Activated CD4-positive, alpha-beta T cell treated with anti-CD3 and anti-CD28 coated beads for 24 hours (primary cell): Measurements from ENCODE around the gene TSC22D2.
"Not testable (repeated sequence)": the region's sequence is repeated elsewhere in the genome, so short reads cannot be mapped to it uniquely, and the experiment has no call there.

Experiments used
- DNase-seq, 2 donors: peaks; one replicate each; pipeline ENCODE4 v3.0.0-alpha.2; 2020; ENCODE audit warnings: low read depth in 2 of 2

TSC22D2 gene

GRCh38 chr3:150447631-150448465 is 39.8 kb downstream of the TSC22D2 start:
- no peak for DNase-seq

DNA sequence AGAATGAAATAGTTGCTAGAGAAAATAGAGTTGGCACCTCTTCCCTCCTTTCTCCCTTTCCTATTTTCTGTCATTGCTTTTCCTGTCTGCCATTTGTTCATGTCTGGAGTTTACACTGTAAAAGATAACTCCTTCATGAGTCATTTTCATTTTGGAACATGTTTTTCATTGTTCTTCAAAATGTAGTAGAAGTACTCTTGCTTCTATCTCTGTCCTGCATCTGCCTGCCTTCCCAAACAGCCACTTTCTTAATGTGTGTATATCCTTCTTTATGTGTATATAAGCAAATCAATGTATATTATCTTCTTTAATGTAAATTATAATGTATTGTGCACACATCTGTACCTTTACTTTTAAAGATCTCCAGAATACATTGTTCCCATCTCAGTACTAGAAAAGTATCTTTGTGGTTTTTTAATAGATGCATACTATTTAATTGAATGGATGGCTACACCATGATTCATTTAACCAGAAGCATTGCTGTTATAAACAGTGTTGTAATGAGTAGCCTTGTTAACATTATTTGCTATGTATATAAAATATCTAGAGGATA is 41.1 kb downstream of the TSC22D2 start:
- DNase-seq, result no peak

GRCh38 chr3:150450916-150451315 is 42.8 kb downstream of the TSC22D2 start:
- DNase-seq, result no peak

DNA sequence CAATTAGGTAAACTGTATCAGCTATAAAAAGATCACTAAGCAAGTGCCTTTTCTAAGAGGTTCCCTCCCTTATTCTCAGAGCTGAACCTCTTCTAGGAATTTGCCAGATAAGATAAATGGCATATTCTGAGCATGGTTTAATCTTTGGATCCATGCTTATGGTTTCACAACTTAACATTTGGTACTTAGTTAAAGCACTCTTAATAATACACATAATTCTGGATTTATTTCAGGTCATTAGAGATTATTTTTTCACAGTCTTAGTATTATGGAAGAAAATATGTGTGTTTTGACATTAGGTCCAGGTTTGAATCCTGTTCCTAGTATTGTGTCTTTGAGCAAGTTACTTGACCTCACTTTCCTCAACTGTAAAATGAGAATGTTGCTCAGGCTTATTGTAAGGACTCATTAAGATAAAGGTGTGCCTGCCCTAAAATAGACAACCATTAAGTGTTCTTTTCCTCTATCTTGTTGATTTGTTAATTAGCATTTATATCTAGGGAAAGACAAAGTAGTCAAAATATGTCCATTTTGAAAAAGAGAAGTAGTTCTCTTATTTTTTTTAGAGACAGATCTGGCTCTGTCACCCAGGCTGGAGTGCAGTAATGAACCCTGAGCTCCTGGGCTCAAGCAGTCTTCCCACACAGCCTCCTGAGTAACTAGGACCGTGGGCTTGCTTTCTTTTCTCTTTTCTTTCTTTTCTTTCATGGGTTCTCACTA is 43.4 kb downstream of the TSC22D2 start:
- no peak for DNase-seq

GRCh38 chr3:150453353-150453752 is 45.3 kb downstream of the TSC22D2 start:
- DNase-seq, result no peak

DNA sequence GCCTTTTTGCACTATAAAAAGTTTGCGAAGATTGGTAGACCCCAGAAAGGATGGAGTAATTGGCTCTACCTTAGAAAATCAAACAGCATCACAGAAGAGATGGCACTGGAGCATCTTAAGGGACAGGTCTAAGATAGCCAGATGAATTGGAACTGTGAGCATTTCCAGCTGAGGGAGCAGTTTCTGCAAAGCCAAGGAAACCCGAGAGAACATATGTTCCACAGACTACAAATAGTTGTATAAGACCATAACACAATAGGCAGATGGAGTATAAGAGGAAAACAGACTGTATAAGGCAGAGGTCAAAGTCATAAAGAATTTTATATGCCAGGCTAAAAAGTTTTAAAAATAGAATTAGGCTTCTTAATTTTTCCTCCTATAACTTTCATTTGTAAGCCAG is 46.0 kb downstream of the TSC22D2 start:
- no peak for DNase-seq

DNA sequence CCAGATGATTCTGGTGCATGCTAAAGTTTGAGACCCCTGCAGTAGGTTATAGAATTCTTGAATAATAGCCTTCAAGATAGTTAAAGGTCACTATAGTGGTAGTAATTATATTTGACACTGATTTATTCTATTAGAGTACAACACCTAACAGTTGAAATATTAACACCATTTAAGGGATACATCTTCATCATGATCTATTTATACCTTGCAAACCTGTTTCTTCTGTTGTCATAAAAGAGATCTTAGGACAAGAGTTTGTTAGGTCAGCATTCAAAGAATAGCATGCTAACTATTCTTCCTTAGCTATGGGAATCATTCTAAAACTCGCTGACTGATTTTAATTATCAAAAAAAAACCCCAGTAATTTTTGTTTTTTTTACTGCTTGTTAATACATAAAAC is 46.5 kb downstream of the TSC22D2 start:
- DNase-seq, result no peak

DNA sequence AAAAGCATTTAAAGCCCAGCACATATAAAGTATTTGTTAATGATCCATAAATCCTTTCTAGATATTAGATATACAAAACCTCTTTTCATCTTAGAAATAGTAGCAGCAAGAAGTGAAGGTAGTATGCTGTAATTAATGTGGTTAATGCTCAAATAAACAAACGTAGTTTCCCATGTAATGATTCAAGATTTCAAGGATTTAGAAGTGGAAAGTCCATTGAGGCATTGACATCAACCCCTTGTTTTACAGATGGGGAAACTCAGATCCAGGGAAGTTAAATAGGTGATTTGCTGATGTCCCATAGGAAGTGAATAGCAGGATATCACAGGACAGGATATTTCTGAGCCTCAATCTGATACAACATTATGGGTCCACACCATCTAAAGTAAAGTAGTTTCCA is 47.2 kb downstream of the TSC22D2 start:
- no peak for DNase-seq

DNA sequence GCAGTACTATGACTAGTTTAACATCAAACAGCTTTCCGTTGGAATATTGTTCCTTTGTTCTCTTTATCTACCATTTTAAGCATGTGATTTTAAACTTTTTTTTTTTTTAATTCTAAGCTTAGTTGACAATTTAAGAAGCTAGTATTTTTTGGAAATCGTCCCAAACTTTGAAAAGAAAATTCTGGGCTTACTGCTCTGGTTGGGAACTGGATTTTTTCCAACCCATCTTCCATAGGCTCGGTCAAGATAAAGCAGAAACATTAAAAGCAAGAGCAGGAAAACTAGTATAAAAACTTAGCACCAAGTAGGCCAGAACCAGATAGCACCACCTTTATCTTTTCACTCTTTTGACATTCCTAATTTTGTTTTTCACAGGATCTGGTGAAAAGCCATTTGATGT is 49.9 kb downstream of the TSC22D2 start:
- no peak for DNase-seq

GRCh38 chr3:150460484-150460883 is 52.4 kb downstream of the TSC22D2 start:
- no peak for DNase-seq

DNA sequence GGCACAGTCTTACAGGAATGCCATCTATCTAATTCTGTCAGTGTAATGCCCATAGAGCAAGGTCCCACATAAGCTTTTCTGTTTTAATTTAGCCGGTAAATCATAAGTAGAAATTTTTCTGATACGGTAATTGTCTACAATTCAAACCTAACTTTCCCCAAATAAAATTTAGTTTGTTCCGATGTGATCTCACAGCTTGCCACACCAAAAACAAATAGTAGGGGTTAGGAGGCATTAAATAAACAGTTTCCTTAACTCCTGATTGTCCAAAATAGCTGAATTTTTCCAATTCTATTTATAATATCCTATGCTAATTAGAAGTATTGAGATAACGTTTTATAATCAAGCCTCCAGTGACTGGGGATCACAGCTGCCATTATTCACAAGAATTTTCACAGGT is 53.3 kb downstream of the TSC22D2 start:
- no peak for DNase-seq

DNA sequence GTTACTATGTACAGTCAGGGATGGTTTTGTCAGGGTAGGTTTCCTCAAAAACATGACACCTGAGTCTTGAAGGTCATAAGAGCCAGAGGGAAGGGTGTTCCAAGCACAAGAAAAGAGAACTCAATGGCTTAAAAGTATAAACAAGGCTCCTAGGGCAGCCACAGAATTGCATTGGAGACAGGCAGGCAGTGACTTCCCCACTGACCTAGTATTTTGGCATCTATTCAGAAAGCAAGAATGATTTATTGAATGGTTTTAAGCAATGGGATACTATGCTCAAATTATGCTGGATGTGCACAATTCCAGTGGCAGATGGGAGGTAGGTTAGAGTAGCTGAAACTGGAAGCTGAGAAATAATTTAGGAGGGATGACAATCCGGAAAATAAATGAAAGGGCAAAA is 54.0 kb downstream of the TSC22D2 start:
- DNase-seq, result no peak

- no peak for DNase-seq
Observed at GRCh38 chr3:150464684-150465083, 56.6 kb downstream of the TSC22D2 start.

DNA sequence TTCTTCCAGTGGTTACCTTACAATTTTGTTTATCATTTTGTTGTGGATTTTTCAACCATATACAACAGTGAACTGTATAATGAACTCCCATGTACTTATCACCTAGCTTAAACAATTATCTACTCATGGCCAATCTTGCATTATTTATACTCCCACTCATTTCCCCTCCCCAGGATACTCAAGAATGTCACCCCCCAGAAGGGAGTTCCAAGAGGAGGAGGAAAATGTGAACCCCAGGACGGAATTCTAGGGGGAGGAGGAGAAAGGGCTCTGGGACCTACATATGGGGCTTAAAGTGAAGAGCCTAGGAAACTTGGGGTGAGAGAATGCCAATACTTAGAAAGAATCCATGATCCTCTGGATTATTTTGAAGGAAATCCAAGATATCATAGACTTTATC is 59.3 kb downstream of the TSC22D2 start:
- DNase-seq, result no peak

DNA sequence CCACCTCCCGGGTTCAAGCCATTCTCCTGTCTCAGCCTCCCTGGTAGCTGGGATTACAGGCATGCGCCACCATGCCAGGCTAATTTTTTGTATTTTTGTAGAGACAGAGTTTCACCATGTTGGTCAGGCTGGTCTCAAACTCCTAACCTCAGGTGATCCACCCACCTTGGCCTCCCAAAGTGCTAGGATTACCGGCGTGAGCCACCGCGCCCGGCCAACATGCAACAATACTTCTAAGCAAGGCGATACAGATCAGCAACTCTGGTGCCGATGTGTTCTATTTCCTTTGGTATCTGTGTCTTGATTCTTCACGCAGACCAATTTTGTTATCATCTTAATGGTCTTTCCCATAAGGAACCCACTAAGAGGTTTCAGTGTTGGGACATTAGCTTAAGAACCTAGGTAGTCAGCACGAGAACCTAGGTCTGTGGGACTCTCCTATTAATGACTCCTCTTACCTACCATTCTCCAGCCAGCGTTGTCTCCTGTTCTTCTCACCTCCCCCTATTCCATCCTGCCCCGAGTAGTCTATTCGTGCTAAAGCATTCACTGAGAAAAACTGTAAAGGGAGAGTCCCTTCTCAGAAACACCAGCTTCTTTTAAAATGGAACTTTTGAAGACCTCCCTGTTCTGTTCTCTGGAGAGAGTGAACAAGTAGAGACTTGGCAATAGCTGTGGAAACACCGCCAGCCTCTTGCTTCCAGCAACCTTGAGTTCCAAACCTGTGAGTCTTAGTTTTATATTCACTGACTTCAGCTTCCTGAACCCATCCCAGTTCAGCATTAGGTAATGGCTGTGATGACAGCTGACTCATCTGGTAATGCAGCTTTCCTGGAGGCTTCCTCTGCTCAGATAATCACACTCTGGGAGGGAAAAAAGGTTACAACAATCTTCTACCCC is 61.2 kb downstream of the TSC22D2 start:
- DNase-seq, result no peak

- no peak for DNase-seq
Observed at GRCh38 chr3:150469931-150470740, 62.0 kb downstream of the TSC22D2 start.

DNA sequence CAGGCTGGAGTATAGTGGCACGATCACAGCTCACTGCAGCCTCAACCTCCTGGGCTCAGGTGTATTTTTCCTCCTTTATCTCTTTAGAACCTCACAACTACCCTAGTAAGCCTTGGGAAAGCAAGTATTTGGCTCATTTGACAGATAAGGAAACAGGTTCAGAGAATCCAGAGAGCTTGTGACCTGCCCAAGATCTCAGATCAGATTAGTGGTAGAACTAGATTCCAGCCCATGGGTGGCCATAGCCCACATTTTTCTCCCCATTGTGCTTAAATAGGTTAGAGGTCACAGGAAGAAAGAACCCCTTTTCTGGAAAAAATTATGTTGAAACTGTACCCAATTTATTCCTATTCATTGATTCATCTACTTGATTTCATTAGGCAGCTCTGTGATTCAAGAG is 64.3 kb downstream of the TSC22D2 start:
- no peak for DNase-seq

- DNase-seq, result not testable (repeated sequence)
Observed at GRCh38 chr3:150473161-150473560, 65.1 kb downstream of the TSC22D2 start.

GRCh38 chr3:150479370-150479769 is 71.3 kb downstream of the TSC22D2 start:
- DNase-seq, result no peak

DNA sequence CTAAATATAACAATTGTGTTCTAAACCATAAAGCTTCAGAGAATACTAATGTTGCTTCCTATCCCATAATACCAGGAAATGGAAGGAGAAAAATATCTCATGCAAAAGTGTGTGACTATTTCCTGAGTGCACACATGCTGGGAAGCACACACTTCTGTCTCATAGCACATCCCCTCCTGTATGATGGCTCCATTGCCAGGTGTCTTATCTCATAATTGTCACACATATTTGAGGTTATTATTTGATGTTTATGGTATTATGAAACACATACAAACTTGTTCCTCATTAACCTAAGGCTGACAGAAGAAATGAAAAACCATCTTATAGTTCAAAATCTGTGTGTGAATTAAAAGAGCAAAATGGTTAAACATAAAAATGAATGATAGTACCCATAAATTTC is 72.8 kb downstream of the TSC22D2 start:
- no peak for DNase-seq

DNA sequence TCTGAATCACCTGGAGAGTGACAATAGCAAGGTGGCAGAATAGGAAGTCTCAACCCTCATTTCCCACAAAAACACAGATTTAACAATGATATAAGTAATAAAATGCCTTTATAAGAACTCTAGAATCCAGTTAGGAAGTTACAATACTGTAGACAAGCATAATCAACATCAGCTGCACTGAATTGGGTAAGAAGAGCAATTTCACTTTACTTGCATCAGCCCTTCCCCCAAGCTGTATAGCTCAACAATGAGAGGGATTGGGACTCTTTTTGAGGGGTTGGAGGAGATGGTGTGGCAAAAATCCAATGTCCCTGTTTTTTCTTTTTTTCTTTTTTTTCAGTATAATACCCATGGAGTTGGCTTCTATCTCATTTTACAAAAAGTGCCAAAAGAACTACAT is 75.1 kb downstream of the TSC22D2 start:
- DNase-seq, result no peak
